HT-29 (cell line): ENCODE results near the gene NKX2-1. TPM values are rescaled to one million over a fixed set of nuclear protein-coding genes. Genes with fewer than 3 reads are reported as not detected.

Source experiments
- DNase-seq: peaks from one replicate; pipeline ENCODE4 v3.0.0-alpha.2; 2015; ENCODE audit warnings: low spot score
- total RNA-seq: library from RNA; depleted of rRNA; stranded (reverse); fragments of >200 nt; shearing (Covaris generic); gene quantifications from 2 replicates; pipeline ENCODE4 v1.2.3, GENCODE V29; 2014

Gene NKX2-1
- total RNA-seq, 1 experiment from 2014 or later = not detected

- no peak for DNase-seq
Measured at GRCh38 chr14:36518031-36518585, 1.9 kb downstream of the NKX2-1 start.

- no peak for DNase-seq
Measured at GRCh38 chr14:36517242-36518030, 2.6 kb downstream of the NKX2-1 start.

GRCh38 chr14:36516719-36517241, 3.3 kb downstream of the NKX2-1 start:
- no peak for DNase-seq

DNA sequence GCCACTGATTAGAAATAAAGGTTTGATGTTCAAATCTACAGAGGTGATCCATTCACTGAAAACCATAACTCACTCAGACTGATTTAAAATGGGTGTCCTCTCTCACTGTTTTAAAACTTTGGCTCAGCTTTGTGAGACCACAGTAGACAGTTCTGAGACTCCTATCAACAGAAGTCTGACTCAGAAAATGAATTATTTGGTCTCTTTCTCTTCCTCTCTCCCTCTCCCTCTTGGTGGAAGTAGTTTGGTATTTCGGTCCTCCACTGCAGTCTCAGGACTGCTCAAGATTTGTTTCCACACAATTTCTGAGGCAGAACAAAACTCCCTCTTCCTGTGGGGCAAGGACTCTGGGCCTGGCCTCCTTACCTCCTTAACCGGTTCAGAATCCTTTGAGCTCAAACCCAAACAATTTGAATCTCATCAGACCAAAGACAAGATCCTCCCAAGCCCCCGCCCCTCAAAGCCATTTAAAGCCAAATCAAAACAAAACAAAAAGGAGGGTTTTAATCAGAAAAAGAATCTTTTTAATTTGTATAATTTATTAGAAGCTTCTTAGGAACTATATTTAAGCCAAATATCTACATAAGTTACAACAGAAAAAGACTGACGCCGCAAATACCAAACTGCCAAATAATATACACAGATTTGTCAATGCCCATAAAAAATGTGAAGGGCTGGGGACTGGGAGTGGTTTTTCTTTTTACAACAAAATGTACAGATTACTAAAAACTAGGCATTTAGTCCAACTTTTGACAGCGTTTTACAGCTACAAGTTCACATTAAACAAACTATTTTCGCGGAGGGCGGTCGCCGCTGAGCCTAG, 3.9 kb downstream of the NKX2-1 start:
- no peak for DNase-seq

DNA sequence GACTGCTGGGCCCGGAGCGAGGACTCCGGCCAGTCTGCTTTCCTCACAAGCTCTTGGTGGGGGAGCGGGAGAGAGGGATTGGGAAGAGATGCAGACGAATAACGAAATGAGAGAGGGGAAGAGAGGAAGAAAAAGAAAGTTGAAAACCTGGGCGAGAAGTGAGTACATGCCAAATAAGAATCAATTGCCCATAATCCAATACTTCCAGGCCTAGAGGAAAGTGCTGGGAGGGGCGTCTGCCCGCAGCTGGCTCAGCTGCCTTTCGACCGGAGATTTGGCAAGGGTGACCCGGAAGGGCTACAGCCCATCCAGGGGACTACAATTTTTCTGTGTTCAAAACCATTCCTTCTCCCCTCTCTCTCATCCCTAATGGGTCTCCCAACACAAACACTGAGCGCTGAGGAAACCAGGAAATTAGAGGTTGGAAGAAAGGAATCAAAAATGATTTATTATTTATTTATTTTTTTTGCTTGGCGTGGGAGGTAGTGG, 4.9 kb downstream of the NKX2-1 start:
- DNase-seq = no peak

- no peak for DNase-seq
Measured at GRCh38 chr14:36514278-36515104, 5.5 kb downstream of the NKX2-1 start.

DNA sequence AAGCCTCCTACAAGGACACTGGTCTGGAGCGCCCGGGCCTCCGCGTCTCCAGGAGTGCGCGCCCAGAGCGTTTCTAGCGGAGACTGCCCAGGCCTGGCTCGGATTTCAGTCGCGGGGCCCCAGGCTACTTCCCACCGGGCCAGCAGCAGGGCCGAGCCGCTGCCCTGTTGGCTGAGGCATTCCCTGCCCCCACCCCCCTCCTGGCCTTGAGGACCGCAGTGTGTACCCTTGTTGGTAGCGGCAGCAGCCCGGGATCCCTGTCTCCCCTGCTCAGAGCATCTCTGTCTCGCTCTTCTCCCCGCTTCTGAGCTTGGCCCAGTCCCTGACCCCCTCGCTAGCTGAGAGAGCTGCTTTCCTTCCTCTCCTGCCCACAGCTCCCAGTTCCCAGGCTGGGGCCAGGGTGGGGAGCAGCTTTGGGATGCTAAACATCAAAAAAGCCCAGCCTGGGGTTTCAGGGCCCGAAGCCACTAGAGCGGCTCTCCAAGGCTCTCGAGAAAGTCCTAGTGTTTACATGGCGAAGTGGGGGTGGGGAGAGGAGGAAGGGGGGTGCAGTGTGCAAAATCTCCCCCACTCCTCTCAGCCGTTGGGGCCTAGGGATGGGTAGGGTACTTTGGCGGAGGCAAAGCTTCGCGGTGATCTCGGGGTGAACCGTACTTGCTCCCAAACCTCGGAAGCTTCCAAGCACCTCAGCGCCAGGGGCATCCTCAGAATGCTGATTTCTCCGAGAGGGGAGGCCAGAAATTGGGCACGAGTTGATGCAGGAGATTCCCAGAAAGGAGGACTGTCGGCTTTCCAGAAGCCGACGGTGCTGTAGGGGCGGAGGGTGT, 6.4 kb downstream of the NKX2-1 start:
- no peak for DNase-seq

- no peak for DNase-seq
Measured at GRCh38 chr14:36513012-36513420, 7.0 kb downstream of the NKX2-1 start.

DNA sequence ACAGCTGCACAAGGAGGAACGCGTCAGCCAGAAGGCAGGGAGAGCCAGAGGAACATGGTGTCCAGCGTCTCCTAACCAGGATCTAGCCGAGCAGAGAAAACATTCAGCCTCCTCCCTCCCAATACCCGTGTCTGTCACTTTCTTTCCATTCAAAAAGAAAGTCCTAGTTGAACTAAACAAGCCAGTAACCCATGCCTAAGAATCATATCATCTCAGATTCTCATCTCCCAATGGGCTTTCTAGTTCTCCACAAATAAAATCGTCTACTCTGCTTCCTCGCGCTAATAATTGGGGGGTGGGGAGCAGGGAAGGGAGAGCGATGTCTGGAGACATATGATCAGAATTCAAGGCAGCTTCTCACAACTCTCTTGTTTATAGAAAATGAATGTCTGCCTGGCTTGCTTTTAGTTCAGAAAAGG, 7.4 kb downstream of the NKX2-1 start:
- no peak for DNase-seq

DNA sequence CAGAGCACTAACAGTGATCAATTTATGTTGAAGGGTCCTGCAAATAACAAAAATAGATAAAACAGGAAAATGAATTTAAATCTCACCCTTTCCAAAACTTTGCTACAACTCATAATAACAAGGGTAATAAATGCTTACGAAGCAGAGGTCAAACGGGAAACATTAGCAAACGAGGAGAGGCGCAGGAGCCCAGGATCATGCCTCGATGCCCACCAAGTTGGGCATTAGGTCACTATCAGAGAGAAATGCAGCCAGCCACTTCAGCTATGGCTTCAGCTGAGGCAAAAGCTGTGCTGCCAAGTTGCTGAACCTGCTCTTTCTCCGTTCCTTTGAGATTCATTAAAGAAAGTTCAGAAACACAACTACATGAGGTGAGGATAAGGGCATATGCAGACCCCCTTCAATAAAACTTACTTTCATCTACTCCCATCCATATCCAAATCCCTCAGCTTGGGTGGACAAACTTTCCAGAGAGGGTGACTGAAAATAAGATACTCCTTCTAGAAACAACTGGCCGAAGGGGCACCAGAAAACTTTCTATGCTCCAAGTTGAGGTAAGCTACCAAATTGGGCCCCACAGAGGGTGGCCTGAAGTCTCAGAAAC, 7.9 kb downstream of the NKX2-1 start:
- DNase-seq = no peak

DNA sequence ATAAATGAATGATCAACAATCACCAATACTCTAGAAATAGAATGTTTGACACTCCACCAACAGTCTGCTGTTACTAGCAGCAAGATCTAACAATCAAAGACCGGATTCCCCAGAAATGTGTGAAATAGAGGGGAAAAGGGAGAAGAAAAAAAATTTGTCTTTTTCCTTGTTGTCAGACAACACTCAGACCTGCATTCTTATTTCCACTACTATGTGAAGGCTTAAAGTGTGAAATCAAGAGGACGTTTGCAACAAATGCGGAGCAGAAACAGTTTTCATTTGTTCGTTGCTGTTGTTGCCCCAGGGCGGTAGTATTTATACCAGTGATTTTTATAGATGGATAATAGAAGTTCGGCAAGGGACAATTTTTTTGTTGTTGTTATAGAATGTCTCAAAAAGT, 9.2 kb downstream of the NKX2-1 start:
- DNase-seq = no peak

DNA sequence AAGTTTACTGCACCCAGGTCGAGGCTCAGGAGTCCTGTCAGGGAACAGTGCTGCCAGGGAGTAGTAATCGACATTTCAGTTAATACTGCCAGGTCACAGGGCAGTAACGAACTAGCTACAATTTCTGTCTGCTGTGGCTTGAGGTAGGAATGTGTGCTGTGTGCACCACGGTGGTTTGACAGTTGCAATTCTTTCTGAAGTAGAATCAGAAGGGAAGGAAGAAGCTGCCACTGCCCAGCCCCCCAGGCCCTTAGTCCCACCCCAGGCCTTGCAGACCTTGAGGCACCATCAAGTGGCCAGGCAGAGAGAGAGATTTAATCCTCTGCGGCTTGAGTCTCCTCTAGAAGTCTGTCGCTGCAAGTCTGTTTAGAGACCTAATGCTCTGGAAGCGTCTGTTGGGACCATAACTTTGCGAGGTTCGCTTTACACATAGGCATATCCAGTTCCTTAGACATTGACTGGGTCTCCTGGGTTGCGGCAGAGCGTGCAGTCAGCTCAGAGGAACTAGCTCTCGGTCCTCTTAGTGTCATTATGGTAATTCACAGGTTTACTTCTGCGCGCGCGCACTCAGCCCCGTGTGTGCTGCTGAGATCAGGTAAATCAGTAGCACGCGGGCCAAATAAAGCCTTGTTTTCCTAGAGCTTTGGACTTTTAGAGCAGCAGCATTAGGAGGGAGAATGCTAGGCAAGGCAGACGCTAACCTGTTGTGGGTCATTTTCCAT, 9.8 kb downstream of the NKX2-1 start:
- no peak for DNase-seq

DNA sequence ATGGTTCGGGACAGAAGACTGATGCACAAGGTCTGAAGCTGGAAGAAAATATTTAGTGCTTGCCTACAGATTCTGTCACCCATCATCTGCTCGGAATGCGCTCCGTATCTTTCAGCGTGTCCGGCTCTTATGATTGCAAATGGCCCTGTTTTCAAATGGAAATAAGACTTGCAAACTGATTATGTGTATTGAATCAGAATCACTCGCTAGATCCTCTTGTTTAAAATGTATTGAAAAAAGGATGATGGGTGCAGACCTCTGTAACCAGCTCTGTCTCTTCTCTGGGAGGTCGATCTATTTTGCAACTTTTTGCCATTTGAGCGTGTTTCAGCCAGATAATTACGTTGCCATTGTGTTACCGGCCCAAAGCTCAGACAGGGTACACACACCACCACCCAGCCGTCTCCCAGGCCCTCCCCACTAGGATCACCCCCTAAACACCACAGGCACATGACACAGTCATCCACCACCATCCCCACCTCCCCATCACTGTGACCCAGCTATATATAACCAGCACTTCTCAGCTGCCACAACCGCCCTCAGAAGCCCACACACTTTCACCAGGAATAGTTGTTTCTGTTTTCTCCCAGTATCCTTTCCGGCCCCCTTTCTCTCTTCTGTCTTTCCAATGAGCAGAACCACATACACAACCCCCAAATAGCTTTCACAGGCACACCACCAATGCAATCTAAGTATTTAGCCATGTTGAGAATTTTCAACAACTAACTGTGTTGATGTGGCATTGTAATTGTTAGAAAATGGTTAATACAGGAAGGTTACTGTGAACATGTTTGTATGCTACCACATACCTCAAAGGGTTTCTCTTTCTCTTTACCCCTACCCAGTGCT, 10.7 kb downstream of the NKX2-1 start:
- DNase-seq = no peak

GRCh38 chr14:36508418-36509068, 11.5 kb downstream of the NKX2-1 start:
- DNase-seq = no peak

DNA sequence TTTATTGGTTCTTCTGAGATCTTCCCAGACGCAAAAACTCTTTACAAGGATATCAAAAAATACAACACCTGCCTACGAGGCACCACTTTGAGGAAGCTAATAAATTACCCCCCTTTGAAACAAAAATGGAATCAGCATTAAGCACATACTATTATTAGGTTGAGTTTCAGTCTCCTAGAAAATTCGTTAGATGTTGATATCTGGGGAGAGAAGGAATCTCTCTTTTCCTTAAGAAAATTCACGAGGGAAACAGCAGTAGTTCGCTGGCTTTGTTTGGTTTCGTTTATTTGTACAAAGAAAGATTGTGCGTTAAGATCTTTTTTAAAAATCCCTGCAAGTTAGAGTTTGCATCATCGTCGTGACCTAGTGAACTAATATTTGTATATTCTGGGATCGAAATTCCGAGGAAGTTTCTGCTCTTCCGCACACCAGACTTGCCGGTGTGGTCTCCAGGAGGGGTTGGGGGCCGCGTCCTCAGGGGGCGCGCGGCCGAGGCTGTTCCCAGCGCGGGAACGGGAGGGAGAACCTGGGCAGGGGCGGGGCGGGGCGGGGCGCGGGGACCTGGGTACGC, 12.1 kb downstream of the NKX2-1 start:
- no peak for DNase-seq

DNA sequence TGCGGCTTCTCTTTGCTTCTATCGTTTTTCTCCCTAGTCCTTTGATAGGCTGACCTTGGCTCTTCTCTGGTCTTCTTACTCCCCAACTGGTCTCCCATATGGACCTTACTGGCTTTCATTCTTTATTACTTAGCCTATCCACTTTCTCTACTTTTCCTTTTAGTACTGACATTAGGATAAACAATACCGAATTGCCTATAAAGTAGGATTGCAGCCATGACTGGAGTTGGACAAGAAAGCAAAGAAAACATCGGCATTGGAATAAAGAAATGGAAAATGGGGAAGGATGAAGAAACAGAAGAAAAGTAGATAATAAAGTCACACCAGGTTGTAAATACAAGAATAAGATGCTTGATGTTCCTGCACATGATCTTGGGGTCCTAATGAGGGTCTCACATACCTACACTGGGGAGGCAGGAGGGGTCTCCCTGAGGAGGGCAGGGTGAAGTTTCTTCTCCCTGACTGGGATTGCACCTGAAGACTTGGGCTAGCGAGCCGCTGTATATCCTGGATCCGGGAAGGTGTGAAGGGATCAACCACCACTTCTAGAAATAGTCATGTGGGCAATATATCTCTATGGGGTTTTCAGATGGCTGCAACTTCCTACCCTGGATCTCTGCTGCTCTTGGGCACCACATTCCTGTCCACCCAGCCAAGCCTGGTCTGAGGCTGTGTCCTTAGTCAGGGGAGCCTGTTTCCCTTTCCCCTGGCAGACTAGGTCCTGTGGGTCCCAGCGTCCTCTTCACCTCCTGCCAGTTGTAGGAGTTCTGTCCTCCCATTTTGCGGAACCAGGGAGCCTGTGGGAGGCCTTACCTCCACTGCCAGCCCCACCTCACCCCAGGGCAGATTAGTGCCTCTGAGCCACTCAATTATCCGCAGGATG, 13.1 kb downstream of the NKX2-1 start:
- DNase-seq = no peak
